GM21423 (cell line): ENCODE results near the gene CYTH1.
"Not testable (repeated sequence)": the region's sequence is repeated elsewhere in the genome, so short reads cannot be mapped to it uniquely, and the experiment has no call there.

Source experiments
- ATAC-seq: cut with Tn5 transposase; IDR thresholded peaks from one replicate; pipeline ENCODE4 v1.9.1; 2021; ENCODE audit warnings: mild to moderate bottlenecking, moderate library complexity; ENCODE audit not compliant: unreplicated experiment

Gene CYTH1

GRCh38 chr17:78764871-78765270 lies 17.2 kb downstream of the CYTH1 start:
- no peak for ATAC-seq

GRCh38 chr17:78763561-78763960 lies 18.5 kb downstream of the CYTH1 start:
- no peak for ATAC-seq

- ATAC-seq = no peak
Measured at GRCh38 chr17:78761789-78762406, 20.2 kb downstream of the CYTH1 start.

- no peak for ATAC-seq
Measured at GRCh38 chr17:78759969-78760352, 22.1 kb downstream of the CYTH1 start.

- ATAC-seq = peak; percentile 70
Measured at GRCh38 chr17:78759203-78759968, 22.7 kb downstream of the CYTH1 start.

- ATAC-seq = no peak
Measured at GRCh38 chr17:78753316-78754250, 28.5 kb downstream of the CYTH1 start.

GRCh38 chr17:78751447-78752161 lies 30.5 kb downstream of the CYTH1 start:
- ATAC-seq = no peak

- ATAC-seq = not testable (repeated sequence)
Measured at GRCh38 chr17:78751000-78751399, 31.1 kb downstream of the CYTH1 start.

- ATAC-seq = peak; percentile 51
Measured at GRCh38 chr17:78748730-78749317, 33.2 kb downstream of the CYTH1 start.

- ATAC-seq = peak; percentile 71
Measured at GRCh38 chr17:78748048-78748729, 33.9 kb downstream of the CYTH1 start.

- ATAC-seq = no peak
Measured at GRCh38 chr17:78747488-78747887, 34.6 kb downstream of the CYTH1 start.

- ATAC-seq = no peak
Measured at GRCh38 chr17:78746949-78747269, 35.2 kb downstream of the CYTH1 start.

GRCh38 chr17:78746263-78746948 lies 35.7 kb downstream of the CYTH1 start:
- ATAC-seq = no peak

- ATAC-seq = no peak
Measured at GRCh38 chr17:78745407-78746088, 36.5 kb downstream of the CYTH1 start.

- ATAC-seq = no peak
Measured at GRCh38 chr17:78742901-78743300, 39.2 kb downstream of the CYTH1 start.

- no peak for ATAC-seq
Measured at GRCh38 chr17:78741644-78742284, 40.3 kb downstream of the CYTH1 start.

GRCh38 chr17:78739331-78739931 lies 42.6 kb downstream of the CYTH1 start:
- ATAC-seq = no peak

- ATAC-seq = no peak
Measured at GRCh38 chr17:78738698-78739097, 43.4 kb downstream of the CYTH1 start.
